ENCODE measurements around the gene FBXO10.
"Not testable (repeated sequence)": the region's sequence is repeated elsewhere in the genome, so short reads cannot be mapped to it uniquely, and the experiment has no call there.

FBXO10 gene

GRCh38 chr9:37602817-37603216 lies 26.6 kb upstream of the FBXO10 start:
- DNase-seq, result no peak
- in situ Hi-C loops (cut with HindIII; ENCODE audit: low pct_ligation_motif_present, low pct_unique_long_range_greater_than_20kb, low sequenced_read_pairs), result no loop called here

DNA sequence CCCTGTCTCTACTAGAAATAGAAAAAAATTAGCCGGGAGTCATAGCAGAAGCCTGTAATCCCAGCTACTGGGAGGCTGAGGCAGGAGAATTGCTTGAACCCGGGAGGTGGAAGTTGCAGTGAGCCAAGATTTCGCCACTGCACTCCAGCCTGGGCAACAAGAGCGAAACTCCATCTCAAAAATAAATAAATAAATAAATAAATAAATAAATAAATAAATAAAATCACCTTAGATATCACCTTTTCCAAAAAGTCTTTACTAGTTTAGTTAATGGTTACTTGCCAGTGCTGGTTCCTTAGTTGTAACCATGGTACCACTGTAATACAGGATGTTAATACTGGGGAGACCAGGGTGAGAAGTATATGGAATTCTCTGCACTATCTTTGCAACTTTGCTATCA lies 25.9 kb upstream of the FBXO10 start:
- DNase-seq; in situ Hi-C loops (cut with HindIII; ENCODE audit: low pct_ligation_motif_present, low pct_unique_long_range_greater_than_20kb, low sequenced_read_pairs): not testable (repeated sequence)

- in situ Hi-C loops (cut with HindIII; ENCODE audit: low pct_ligation_motif_present, low pct_unique_long_range_greater_than_20kb, low sequenced_read_pairs), result no loop called here
- no peak for DNase-seq
Observed at GRCh38 chr9:37596504-37596903, 20.3 kb upstream of the FBXO10 start.

DNA sequence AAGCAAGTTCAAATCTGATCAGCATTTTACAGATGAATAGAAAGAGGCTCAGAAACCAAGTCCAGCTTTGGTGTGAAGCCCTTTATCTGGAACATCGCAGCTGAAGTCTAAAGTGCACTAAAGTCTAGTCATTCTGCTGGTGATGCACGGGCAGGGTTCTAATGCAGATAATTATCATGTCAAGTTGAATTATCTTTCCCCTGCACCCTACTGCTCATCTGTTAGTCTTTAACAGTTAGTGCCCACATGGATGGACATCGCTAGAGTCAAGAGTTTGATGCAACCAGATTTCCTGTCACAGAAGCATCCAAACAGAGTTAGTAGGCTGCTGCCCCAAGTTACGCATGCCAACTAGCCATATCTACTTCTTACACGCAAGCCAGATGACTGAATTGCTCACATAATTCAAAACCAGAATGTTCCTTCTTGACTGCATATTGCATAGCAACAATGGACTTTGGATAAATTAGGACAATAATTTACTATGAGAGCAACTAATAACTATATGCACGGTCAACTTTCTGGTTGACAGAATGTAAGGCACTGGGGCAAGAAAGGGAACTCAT lies 17.8 kb upstream of the FBXO10 start:
- in situ Hi-C loops (cut with HindIII; ENCODE audit: low pct_ligation_motif_present, low pct_unique_long_range_greater_than_20kb, low sequenced_read_pairs), result no loop called here
- DNase-seq, result no peak

GRCh38 chr9:37592108-37592951 lies 16.1 kb upstream of the FBXO10 start, which contains the start of gene TOMM5:
TSS of gene TOMM5 (minus strand) at chr9:37592597. CDS start at chr9:37592532, 65 bp downstream.
- in situ Hi-C loops (cut with HindIII; ENCODE audit: low pct_ligation_motif_present, low pct_unique_long_range_greater_than_20kb, low sequenced_read_pairs), result no loop called here
- DNase-seq, result peak; percentile 87

DNA sequence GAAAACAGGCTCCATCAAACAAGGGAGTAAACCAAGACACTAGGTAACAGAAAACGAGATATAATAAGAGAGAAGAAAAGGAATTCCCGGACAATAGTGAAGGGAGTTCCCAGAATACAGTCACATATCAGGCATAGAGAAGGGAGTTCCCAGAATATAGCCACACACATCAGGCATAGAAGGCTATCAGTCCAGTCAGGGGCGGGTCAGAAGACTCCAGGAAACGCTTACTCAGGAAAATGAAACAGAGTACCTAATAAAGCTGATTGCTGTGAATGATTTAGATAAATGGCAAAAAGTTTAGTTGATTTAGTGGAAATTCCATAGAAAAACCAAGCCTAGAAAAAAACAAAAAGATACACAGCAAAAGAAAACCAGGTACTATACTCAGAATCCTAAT lies 11.3 kb upstream of the FBXO10 start:
- DNase-seq, result no peak
- in situ Hi-C loops (cut with HindIII; ENCODE audit: low pct_ligation_motif_present, low pct_unique_long_range_greater_than_20kb, low sequenced_read_pairs), result no loop called here

DNA sequence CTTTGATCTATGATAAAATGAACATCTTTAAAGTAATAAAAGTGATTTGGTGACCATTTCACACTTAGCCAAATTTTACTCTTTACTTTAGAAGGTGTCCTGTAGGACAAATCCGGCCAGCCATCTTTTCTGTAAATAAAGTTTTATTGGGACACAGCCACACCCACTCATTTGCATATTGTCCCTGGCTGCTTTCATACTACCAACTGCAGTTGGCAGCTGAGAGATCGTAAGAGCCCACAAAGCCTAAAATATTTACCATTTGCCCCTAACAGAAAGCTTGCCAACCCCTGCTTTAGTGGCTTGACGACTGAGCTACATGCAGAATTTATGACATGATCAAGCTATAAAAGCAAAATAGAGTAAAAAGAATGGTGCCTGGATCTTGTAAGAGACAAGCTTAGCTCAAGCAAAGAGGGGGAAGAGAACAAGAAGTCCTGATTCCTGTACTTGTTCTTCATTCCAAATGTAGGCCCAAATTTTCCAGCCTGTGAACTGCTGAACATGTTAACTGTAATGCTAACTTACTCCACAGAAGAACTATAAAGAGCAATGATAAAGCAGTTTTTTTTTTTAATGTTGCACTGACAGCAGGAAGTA lies 7.4 kb upstream of the FBXO10 start:
- in situ Hi-C loops (cut with HindIII; ENCODE audit: low pct_ligation_motif_present, low pct_unique_long_range_greater_than_20kb, low sequenced_read_pairs), result no loop called here
- DNase-seq, result no peak

GRCh38 chr9:37582548-37583157 lies 6.5 kb upstream of the FBXO10 start:
- in situ Hi-C loops (cut with HindIII; ENCODE audit: low pct_ligation_motif_present, low pct_unique_long_range_greater_than_20kb, low sequenced_read_pairs), result no loop called here
- DNase-seq, result peak; percentile 58

DNA sequence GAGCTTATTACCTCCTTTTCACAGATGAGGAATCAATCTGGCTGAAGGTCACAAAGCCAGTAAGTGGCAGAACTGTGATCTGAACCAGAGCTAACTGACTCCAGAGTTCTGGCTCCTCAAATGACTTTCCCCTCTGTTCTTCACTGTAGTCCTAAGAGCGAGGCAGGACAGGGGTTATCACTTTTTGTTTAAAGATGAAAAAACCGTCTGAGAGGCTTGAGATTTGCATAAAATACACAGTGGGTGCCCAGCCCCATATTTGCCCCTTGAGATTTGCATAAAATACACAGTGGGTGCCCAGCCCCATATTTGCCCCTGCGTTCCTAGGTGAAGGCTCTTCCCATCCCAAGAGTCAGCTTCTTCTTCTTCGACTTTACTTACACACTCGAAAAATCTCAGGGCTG lies 667 bp downstream of the FBXO10 start:
- no peak for DNase-seq
- in situ Hi-C loops (cut with HindIII; ENCODE audit: low pct_ligation_motif_present, low pct_unique_long_range_greater_than_20kb, low sequenced_read_pairs), result no loop called here

DNA sequence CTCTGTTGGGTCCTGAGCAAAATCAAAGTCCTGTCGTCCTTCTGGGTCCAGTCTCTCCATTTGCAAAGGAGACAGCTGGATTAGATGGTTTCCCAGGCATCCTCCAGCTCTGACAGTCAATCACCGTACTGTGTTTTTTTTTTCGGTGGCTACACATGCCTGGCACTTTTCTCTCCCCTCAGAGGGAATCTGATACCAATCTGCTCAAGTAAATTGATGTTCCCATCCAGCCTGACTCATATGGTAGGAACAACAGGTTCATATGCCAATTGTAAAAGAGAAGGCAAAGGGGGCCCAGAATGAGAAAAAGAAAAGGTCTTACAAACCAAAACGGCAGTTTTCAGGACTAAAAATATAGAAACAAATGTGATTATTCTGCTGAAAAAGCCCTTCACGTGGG lies 1.2 kb downstream of the FBXO10 start:
- in situ Hi-C loops (cut with HindIII; ENCODE audit: low pct_ligation_motif_present, low pct_unique_long_range_greater_than_20kb, low sequenced_read_pairs), result no loop called here
- no peak for DNase-seq

- in situ Hi-C loops (cut with HindIII; ENCODE audit: low pct_ligation_motif_present, low pct_unique_long_range_greater_than_20kb, low sequenced_read_pairs), result no loop called here
- no peak for DNase-seq
Observed at GRCh38 chr9:37574241-37574721, 1.9 kb downstream of the FBXO10 start.

DNA sequence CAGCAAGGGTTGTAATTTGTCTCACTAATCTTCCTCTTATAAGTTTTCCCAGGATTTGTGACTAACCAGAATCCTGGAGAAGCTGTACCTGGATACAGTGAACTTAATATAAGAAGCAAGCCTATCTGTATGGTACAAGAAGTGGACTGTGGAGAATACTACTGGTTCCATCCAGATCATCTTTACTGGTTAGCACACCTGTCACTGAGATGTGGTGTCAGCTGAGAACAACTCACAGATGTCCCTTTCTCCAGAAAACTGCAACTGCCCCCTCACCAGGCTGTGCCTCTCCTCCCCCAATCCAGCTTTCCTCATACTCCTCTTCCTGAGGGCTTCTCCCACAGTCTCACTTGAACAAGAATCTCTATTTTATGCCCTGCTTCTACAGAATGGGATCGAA lies 4.9 kb downstream of the FBXO10 start:
- in situ Hi-C loops (cut with HindIII; ENCODE audit: low pct_ligation_motif_present, low pct_unique_long_range_greater_than_20kb, low sequenced_read_pairs), result no loop called here
- no peak for DNase-seq

DNA sequence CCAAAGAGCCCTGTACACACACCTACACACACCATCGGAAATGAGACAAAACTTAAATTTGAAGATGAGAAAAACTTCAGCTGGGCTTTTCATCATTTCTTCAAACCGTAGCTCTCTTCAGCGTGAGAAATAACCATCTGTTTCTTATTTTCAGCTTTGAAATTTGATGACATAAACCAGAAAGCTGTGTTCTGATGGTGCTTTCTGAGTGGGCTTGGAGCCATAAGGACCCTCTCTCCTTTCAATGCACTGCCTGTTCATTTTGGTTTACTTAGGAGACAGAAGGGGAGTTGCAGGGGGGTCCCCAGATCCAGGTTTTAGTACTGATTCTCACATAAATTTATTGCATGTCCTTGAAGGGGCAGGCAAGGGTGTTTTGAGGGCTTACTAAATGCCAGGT lies 9.5 kb downstream of the FBXO10 start:
- DNase-seq, result no peak
- in situ Hi-C loops (cut with HindIII; ENCODE audit: low pct_ligation_motif_present, low pct_unique_long_range_greater_than_20kb, low sequenced_read_pairs), result no loop called here

DNA sequence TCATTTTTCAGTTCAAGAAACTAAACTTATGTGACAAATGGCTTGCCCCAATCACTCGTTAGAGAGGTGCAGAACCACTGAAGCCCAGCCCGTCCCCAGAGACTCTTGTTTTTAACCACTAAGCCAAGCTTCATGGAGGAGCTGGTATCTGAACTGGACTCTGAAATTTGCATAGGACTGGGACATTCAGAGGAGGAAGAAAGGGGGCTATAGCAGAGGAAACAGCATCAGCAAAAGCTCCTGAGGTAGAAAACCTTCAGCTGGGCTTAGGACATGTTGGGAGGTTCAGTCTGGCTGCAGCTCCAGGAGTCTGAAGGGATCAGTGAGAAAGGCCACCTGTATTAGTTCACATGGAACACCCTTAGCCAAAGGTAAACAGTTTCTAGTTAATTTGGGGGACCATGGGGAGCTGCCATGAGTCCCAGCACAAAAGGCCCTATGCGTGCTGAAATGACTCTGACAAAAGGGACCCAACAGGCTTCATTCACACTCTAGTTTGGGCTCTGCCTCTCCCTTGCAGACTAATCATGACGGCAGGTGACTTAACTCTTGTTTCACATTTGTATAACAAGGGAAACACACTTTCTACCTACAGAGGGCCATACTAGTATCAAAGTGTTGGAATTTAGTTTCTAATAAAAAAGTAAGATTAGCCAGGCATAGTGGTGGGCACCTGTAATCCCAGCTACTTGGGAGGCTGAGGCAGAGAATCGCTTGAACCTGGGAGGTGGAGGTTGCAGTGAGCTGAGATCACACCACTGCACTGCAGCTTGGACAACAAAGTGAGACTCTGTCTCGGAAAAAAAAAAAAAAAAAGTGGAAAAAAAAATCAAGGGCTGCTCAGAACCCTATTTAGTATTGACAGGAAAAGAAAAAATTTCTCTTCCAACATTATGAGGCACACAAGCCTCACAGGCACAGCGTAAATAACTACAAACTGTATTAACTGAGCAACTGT lies 10.2 kb downstream of the FBXO10 start:
- no peak for DNase-seq
- in situ Hi-C loops (cut with HindIII; ENCODE audit: low pct_ligation_motif_present, low pct_unique_long_range_greater_than_20kb, low sequenced_read_pairs), result no loop called here

DNA sequence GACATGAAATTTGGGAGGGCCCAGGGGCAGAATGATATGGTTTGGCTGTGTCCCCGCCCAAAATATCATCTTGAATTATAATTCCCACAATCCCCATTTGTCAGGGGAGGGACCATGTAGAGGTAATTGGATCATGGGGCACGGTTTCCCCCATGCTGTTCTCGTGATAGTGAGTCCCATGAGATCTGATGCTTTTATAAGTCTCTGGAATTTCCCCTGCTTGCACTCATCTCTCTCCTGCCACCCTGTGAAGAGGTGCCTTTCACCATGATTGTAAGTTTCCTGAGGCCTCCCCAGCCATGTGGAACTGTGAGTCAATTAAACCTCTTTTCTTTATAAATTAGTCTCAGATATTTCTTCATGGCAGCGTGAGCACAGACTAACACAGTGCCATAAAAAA lies 11.3 kb downstream of the FBXO10 start:
- DNase-seq, result no peak
- in situ Hi-C loops (cut with HindIII; ENCODE audit: low pct_ligation_motif_present, low pct_unique_long_range_greater_than_20kb, low sequenced_read_pairs), result no loop called here

- in situ Hi-C loops (cut with HindIII; ENCODE audit: low pct_ligation_motif_present, low pct_unique_long_range_greater_than_20kb, low sequenced_read_pairs), result no loop called here
- DNase-seq, result no peak
Observed at GRCh38 chr9:37563806-37564513, 12.2 kb downstream of the FBXO10 start.

DNA sequence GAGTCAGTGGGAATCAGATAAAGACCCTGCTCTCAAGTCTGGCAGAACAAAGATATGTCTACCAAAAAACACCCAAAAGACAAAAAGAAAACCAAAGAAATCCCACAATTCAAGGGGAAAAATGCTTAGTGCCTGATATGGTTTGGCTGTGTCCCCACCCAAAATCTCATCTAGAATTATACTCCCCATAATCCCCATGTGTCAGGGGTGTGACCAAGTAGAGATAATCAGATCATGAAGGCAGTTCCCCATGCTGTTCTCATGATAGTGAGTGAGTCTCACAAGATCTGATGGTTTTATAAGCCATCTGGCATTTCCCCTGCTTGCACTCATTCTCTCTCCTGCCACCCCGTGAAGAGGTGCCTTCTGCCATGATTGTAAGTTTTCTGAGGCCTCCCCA lies 13.4 kb downstream of the FBXO10 start:
- in situ Hi-C loops (cut with HindIII; ENCODE audit: low pct_ligation_motif_present, low pct_unique_long_range_greater_than_20kb, low sequenced_read_pairs), result no loop called here
- no peak for DNase-seq

- in situ Hi-C loops (cut with HindIII; ENCODE audit: low pct_ligation_motif_present, low pct_unique_long_range_greater_than_20kb, low sequenced_read_pairs), result no loop called here
- no peak for DNase-seq
Observed at GRCh38 chr9:37561682-37562081, 14.5 kb downstream of the FBXO10 start.
